Dermis lymphatic vessel endothelial cell (primary cell): Measurements from ENCODE around the gene TMEM26. TPM values are rescaled to one million over a fixed set of nuclear protein-coding genes. Genes with fewer than 3 reads are reported as not detected.

ENCODE experiments used
- total RNA-seq: library from RNA; depleted of rRNA; stranded (reverse); fragments of >200 nt; gene quantifications from 2 replicates; pipeline ENCODE4 v1.2.1, GENCODE V29; 2014

TMEM26 gene
- total RNA-seq, result under 0.01 and 0.09 TPM in 2 replicates

DNA sequence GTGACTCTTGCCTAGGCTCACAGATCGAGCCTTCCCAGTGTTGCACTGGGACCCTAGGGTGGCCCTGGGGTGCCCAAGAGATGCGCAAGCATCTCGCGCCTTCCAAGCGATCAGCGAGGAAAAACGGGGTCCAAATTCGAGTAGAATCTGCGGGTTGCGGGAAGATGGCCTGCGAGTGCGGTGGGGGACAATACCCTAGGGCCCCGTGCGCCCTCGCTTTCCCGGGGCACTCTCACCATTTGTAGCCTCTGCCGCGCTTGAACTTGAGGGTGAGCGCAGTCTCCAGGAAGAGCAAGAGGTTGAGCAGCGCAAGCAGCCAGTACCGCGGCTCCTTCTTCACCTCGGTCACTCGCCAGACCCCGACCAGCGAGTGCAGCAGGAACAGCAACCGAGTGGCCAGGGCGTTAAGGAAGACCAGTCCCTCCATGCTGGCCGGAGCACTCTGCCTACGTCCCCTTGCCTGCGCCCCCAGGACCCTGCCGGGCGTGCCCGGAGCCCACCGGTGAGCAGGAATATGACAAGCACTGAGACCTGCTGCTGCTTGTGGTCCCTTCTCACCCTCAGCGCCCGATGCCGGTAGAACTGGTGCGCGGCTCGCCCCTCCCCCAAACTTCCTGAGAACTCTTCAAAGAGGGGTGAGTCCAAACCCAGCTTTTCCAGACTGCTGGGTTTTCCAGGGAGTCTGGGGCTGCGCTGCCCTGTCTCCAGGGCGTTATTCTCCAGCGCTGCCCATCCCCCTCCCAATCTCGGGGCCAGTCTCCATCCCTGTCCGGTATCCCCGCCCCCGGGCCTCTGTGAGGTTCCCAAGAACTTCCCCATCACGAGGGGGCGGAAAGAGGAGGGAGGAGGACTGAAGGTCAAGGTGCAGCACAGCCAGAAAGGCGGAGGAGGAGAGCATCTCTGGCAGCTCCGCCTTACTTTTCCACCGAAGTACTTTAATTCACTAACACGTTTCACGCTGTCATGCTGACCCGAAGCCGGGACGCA is at the start of gene TMEM26:
TMEM26 (minus strand) TSS at position 727 of the 987 bp plus-strand sequence; CDS start at position 427, 300 bp downstream.

Other genes starting within 250 kb of the TMEM26 start
- 0.09 and 0.11 TPM in 2 replicates for gene CABCOCO1, start 209.5 kb upstream of the TMEM26 start, total RNA-seq